Panc1 (cell line): ENCODE results near the gene GAMT.

ENCODE experiments used
- POLR2AphosphoS5 ChIP-seq: IDR thresholded peaks from 2 replicates; pipeline ENCODE4 v1.6.1; 2012; ENCODE audit warnings: mild to moderate bottlenecking, low read depth, low read length, moderate library complexity
- REST ChIP-seq, 2 experiments: IDR thresholded peaks; 2 replicates each; pipeline ENCODE4 v1.6.1; 2011 to 2012; ENCODE audit warnings: low read depth in 2 of 2, control low read depth in 1 of 2, low read length in 1 of 2, mild to moderate bottlenecking in 1 of 2, moderate library complexity in 1 of 2; ENCODE audit not compliant: insufficient read depth in 1 of 2
- SIN3A ChIP-seq: IDR thresholded peaks from 2 replicates; pipeline ENCODE4 v1.6.1; 2012; ENCODE audit warnings: low read depth, mild to moderate bottlenecking, low read length, moderate library complexity, borderline replicate concordance; ENCODE audit not compliant: insufficient read depth
- TCF7L2 ChIP-seq: IDR thresholded peaks from 2 replicates; pipeline ENCODE4 v1.6.1; 2011; ENCODE audit warnings: mild to moderate bottlenecking, low read depth, low read length, inconsistent platforms
- TF ChIP-seq, protein P1 (sequence below): fragments of 450-650 bp; IDR thresholded peaks from 2 replicates; pipeline ENCODE4 v1.5.1; 2017; ENCODE audit warnings: mild to moderate bottlenecking

DNA sequence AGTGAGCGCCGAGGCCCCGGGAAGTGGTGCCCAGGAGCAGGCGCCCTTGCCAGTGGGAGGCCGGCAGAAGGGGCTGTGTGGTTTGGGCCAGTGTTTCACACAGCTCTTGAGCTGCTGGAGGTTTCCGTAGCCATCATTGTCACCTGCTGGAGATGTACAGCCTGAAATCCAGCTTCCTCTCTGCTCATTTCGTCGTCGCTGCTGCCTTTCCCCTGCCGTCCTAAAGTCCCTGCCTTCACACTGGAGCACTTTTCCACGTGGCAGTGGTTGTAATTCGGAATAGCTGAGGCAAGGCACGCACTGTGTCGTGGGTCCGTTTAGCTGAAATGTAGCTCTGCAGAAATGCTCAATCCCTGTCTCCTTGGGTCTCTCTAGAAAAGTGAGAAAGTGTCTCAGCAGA, 19.2 kb upstream of the GAMT start:
- TF ChIP-seq, protein P1, sequence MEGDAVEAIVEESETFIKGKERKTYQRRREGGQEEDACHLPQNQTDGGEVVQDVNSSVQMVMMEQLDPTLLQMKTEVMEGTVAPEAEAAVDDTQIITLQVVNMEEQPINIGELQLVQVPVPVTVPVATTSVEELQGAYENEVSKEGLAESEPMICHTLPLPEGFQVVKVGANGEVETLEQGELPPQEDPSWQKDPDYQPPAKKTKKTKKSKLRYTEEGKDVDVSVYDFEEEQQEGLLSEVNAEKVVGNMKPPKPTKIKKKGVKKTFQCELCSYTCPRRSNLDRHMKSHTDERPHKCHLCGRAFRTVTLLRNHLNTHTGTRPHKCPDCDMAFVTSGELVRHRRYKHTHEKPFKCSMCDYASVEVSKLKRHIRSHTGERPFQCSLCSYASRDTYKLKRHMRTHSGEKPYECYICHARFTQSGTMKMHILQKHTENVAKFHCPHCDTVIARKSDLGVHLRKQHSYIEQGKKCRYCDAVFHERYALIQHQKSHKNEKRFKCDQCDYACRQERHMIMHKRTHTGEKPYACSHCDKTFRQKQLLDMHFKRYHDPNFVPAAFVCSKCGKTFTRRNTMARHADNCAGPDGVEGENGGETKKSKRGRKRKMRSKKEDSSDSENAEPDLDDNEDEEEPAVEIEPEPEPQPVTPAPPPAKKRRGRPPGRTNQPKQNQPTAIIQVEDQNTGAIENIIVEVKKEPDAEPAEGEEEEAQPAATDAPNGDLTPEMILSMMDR = no peak
- TF ChIP-seq POLR2AphosphoS5 = no peak
- TF ChIP-seq SIN3A = no peak
- no peak for TF ChIP-seq REST (IDR thresholded peaks at IDR 0.05; ENCODE audit: insufficient read depth in 1 of 2, low read depth in 2 of 2, low read length in 1 of 2)
- TF ChIP-seq TCF7L2 = no peak
